Right atrium auricular region (tissue), 2 donors: ENCODE measurements around the gene NCBP3. TPM values are rescaled to one million over a fixed set of nuclear protein-coding genes. Genes with fewer than 3 reads are reported as not detected.

Experiments used
- DNase-seq: peaks from one replicate; pipeline ENCODE4 v3.0.0-alpha.2; 2019; ENCODE audit warnings: low spot score
- H3K27ac ChIP-seq, 2 donors: fragments of 200-600 bp; sonication (generic); 1 replicate in 1 of 2; 2 replicates in 1 of 2; pipeline ENCODE4 v1.5.1; 2016 to 2019
- H3K27me3 ChIP-seq, 2 donors: fragments of 200-600 bp; sonication (generic); one replicate each; pipeline versions ENCODE4 v1.5.1 to v1.6.0; 2017 to 2019
- H3K36me3 ChIP-seq: fragments of 200-600 bp; sonication (generic); one replicate; pipeline ENCODE4 v1.5.1; 2016
- H3K4me1 ChIP-seq, 2 donors: fragments of 200-600 bp; sonication (generic); one replicate each; pipeline versions ENCODE4 v1.5.1 to v1.6.0; 2017 to 2019
- H3K4me3 ChIP-seq, 2 donors: fragments of 200-600 bp; sonication (generic); 1 replicate in 1 of 2; 2 replicates in 1 of 2; pipeline ENCODE4 v1.5.1; 2017 to 2019; ENCODE audit warnings: mild to moderate bottlenecking in 1 of 2, moderate library complexity in 1 of 2
- H3K9me3 ChIP-seq, 2 donors: fragments of 200-600 bp; sonication (generic); one replicate each; pipeline ENCODE4 v1.5.1; 2019
- total RNA-seq, 2 donors: library from RNA; depleted of rRNA; stranded (reverse); fragments of >200 nt; gene quantifications; one replicate each; pipeline ENCODE4 v1.1.0, GENCODE V29; 2016
- TF ChIP-seq, protein P1 (sequence below), 2 donors: fragments of 200-600 bp; sonication (generic); IDR thresholded peaks; one replicate each; pipeline ENCODE4 v1.5.1; 2019; ENCODE audit warnings: antibody characterized with exemption in 2 of 2

The NCBP3 gene
- total RNA-seq, 2 donors from 2014 or later, result 15.2 to 21.4 TPM

DNA sequence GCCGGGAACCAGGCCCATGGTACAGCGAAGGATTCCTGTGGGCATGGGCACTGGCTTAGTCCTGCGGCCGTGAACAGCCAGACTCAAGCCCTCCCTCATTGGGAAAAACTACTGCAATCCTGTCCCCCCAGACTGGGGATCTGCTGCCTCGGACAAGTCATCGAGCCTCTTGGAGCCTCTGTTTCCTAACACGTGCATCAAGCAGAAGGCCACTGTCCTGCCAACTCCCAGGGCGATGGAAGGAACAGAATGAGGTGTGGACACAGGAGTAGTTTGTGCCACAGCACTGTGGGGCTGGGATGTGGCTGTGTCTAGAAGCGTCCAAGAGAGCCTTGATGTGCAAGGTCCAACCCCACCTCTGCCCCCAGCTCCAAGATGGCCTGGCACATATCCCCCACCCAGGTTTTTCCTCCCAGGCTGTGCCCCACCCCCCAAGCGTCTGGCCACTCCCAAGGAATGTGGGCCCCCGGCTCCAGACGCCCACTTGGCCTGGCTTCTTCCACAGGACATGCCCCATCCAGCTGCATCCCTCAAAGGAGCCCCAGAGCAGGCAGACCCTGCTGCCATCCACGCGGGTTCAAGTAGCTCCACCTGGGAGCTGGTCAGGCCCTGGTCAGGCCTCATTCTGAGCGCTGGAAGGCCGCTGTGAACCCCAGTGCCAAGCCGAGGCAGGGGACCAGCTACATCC, 43.4 kb upstream of the NCBP3 start:
- H3K27me3 ChIP-seq, result no peaks in the 10 kb centered on the region
- H3K4me3 ChIP-seq, result peak overlapping the region in 1 of 2 donors; percentile 1
- no peaks in the 10 kb centered on the region for H3K9me3 ChIP-seq
- H3K27ac ChIP-seq, result peak overlapping the region; percentile 74 to 85
- peaks cover 0 to 83% of the 10 kb centered on the region in 2 donors for H3K4me1 ChIP-seq
- peaks cover 9% of the 10 kb centered on the region for H3K36me3 ChIP-seq
- no peak for DNase-seq
- TF ChIP-seq, protein P1, sequence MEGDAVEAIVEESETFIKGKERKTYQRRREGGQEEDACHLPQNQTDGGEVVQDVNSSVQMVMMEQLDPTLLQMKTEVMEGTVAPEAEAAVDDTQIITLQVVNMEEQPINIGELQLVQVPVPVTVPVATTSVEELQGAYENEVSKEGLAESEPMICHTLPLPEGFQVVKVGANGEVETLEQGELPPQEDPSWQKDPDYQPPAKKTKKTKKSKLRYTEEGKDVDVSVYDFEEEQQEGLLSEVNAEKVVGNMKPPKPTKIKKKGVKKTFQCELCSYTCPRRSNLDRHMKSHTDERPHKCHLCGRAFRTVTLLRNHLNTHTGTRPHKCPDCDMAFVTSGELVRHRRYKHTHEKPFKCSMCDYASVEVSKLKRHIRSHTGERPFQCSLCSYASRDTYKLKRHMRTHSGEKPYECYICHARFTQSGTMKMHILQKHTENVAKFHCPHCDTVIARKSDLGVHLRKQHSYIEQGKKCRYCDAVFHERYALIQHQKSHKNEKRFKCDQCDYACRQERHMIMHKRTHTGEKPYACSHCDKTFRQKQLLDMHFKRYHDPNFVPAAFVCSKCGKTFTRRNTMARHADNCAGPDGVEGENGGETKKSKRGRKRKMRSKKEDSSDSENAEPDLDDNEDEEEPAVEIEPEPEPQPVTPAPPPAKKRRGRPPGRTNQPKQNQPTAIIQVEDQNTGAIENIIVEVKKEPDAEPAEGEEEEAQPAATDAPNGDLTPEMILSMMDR (IDR thresholded peaks at IDR 0.05), result no peak

DNA sequence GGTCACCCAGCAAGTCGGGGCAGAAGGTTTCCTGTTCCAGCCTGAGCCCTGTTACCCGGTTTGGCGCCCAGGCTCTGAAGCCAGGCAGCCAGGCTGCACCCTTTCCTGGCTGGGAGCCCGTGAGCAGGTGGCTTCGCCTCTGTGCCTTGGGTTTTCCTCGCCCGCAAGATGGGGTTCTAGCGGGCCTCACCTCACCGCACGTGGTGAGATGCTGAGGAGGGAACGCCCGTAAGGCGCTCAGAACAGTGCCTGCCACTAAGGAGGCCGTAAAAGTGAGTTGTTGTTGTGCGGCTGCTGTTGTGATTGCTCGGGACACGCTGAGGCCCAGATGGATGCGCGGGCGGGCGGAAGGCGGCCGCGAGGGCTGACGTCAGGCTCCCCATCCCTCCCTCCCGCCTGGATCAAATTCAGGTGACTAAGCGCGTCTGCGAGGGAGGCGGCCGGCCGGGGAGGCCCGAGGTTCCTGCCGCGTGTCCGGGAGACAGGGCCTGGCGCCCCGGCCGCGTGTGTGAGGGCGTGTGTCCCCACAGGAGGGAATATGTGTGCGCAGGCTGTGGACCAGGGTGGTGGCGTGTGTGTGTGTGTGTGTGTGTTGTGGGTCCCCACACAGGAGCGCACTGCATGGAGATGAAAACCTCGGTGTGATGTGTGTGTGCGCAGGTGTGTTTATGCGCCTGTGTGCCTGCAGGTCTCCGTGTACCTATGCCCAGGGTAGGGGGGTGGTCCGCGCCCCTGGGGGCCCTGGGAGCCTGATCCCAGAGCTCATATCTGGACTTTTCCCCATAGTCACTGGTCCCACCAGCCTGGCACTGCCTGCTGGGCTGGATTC, 42.5 kb upstream of the NCBP3 start:
- peak; percentile 88 for DNase-seq
- TF ChIP-seq, protein P1 (IDR thresholded peaks at IDR 0.05), result no peak
- H3K4me1 ChIP-seq, result peaks cover 0 to 74% of the 10 kb centered on the region in 2 donors
- H3K9me3 ChIP-seq, result no peaks in the 10 kb centered on the region
- H3K27me3 ChIP-seq, result no peaks in the 10 kb centered on the region
- peaks cover 18% of the 10 kb centered on the region for H3K36me3 ChIP-seq
- no peak overlapping the region for H3K4me3 ChIP-seq
- H3K27ac ChIP-seq, result peak overlapping the region; percentile 74 to 85

DNA sequence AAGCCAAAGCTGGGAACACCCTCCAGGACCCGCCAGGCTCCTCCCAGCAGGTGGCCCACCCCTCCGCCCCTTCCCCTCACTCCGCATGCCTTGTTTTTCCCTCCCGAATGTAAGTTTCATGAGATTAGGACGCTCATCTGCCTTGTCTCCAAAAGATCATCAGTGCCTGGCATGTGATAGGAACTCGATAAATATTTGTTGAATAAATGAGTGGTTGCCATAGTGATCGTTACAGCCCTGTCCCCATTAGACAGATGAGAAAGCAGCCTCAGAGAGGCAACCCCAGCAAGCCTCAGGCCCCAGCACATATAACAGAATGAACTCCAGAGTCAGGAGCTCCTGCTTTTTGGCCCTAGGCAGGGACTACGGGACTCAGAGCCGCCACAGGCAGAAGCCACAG, 41.8 kb upstream of the NCBP3 start:
- Histone ChIP-seq H3K4me3 (no peak overlapping the region), H3K9me3 (no peaks in the 10 kb centered on the region), H3K36me3 (peaks cover 18% of the 10 kb centered on the region), H3K27ac (peak overlapping the region; percentile 74 to 85), H3K27me3 (no peaks in the 10 kb centered on the region), H3K4me1 (peaks cover 0 to 70% of the 10 kb centered on the region in 2 donors)
- no peak for DNase-seq
- TF ChIP-seq, protein P1 (IDR thresholded peaks at IDR 0.05), result no peak

DNA sequence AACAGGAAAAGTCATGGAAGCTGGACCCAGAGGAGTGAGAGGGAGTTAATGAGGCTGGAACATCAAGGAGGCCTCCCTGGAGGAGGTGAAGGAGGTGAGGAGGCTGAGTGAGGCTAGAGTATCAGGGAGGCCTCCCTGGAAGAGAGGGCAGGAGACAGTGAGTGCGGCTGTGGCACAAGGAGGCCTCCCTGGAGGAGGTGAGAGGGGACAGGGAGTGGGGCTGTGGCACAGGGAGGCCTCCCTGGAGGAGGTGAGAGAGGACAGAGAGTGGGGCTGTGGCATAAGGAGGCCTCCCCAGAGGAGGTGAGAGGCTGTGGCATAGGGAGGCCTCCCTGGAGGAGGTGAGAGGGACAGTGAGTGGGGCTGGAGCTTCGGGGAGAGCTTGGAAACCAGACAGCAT, 41.3 kb upstream of the NCBP3 start:
- Histone ChIP-seq H3K4me1 (peaks cover 0 to 68% of the 10 kb centered on the region in 2 donors), H3K4me3 (no peak overlapping the region), H3K27me3 (no peaks in the 10 kb centered on the region), H3K27ac (peak overlapping the region; percentile 74 to 85), H3K36me3 (peaks cover 18% of the 10 kb centered on the region), H3K9me3 (no peaks in the 10 kb centered on the region)
- TF ChIP-seq, protein P1 (IDR thresholded peaks at IDR 0.05), result no peak
- no peak for DNase-seq

DNA sequence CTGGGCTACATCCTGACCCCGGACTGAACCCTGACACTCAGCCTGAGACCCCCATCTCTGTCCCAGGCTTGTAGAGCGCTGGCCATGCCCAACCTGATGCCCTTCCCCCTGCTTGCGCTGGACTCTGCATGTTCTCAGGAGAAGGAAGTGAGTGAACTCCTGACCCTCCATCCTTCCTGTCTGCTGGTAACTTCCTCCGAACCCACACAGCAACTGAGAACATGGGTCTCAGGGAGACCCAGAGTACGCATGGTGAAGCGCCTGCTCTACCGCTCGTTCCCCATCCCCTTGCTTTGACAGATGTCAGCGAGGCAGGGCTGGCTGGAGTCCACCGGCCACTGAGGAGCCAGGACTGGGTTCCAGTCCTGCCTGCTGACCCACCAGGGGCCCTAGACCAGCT, 40.7 kb upstream of the NCBP3 start:
- Histone ChIP-seq H3K27ac (peak overlapping the region; percentile 74 to 85), H3K4me3 (no peak overlapping the region)

More for the DNA sequence above, 40.7 kb upstream of the NCBP3 start:
- Histone ChIP-seq H3K27me3 (no peaks in the 10 kb centered on the region), H3K36me3 (peaks cover 18% of the 10 kb centered on the region), H3K9me3 (no peaks in the 10 kb centered on the region), H3K4me1 (peaks cover 0 to 62% of the 10 kb centered on the region in 2 donors)
- TF ChIP-seq, protein P1 (IDR thresholded peaks at IDR 0.05), result no peak
- no peak for DNase-seq
